T-helper 2 cell treated with Interferon-gamma antibody and Interleukin-4, amounts not matched to agents 100 ng/mL and 5 ng/mL, for 36 hours (primary cell): ENCODE data around the gene MISP. TPM values are rescaled to one million over a fixed set of nuclear protein-coding genes. Genes with fewer than 3 reads are reported as not detected.

Experiments used
- intact Hi-C: fragments of 100-400 bp; cut with micrococcal nuclease; formaldehyde crosslinking; loops from one replicate; pipeline ENCODE4 v1.15.1; 2023
- total RNA-seq: library from RNA; stranded (reverse); gene quantifications from 2 replicates; pipeline ENCODE4 v1.2.3, GENCODE V29; 2022

MISP gene
- total RNA-seq, 1 donor from 2014 or later: not detected

GRCh38 chr19:772063-772462, 21.2 kb downstream of the MISP start:
- intact Hi-C loops: loop anchor here (5.0 kb wide), 1 partner anchor 85 kb away; the partner anchor contains the start of gene CFD

- intact Hi-C loops: loop anchor here (5.0 kb wide), 1 partner anchor 84 kb away; the partner anchor contains the start of gene CFD
Measured at GRCh38 chr19:772730-773436, 22.0 kb downstream of the MISP start.

DNA sequence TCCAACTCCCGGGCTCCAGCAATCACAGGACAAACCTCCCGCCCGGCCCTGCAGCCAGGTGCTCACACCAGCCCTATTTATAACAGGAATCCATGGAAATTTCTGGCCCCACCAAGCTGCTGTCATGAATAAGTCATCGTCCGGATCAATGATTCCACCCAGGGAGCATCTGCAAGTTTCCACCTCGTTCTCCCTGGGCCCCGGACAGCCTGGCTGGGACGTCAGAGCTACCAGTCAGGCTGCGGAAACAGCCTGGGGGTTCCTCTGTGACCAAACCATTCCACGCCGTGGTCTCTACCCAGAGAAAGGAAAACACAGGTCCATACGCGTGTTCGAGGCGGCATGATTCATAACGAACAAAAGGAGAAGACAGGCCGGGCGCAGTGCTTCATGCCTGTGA, 25.6 kb downstream of the MISP start:
- intact Hi-C loops: no loop called here

DNA sequence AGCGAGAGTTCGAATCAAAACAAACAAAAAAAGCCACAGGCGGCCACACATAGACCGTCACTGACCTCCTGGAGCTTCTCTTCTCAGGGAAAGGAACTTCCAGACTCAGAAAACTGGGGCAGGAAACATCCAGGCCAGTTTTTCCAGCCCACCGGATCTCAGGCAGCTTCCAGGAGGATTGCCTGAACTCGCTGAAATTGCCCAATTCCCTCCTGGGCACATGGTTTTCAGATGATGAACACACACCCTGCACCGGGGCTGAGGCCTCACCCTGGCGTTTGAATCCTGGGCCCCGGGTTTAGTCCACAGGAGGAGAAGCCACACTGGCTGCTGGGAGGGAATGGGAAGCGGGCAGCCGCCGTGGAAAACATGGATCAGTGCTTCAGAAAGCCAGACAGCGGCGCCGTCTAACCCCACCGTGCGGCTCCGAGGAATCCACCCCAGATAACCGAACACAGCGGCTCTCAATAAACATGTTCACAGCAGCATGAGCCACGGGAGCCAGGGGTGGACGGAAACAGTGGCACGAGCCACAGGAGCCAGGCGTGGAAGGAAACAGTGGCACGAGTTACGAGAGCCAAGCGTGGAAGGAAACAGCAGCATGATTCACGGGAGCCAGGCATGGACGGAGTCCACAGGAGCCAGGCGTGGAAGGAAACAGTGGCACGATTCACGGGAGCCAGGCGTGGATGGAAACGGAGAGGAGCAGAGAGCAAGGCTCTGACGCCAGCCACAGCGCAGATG, 28.2 kb downstream of the MISP start:
- intact Hi-C loops: no loop called here

DNA sequence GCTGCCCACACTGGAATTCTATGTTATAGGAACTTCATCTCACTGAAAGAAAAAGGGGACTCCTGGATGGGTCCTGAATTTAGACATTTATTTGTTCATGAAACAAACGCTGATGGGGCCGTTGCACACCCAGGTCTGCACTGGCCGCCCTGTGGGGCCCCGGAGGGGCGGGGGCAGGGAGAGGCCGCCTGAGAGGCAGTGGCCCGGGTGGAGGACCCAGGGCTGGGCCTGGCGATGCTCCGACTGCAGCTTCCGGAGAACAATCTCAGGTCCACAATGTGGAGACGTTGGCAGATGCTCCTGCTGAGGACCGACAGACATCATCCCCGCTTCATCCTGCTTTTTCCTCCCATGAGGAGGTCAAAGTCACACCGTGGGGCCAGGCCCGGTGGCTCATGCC, 30.0 kb downstream of the MISP start:
- intact Hi-C loops: no loop called here

DNA sequence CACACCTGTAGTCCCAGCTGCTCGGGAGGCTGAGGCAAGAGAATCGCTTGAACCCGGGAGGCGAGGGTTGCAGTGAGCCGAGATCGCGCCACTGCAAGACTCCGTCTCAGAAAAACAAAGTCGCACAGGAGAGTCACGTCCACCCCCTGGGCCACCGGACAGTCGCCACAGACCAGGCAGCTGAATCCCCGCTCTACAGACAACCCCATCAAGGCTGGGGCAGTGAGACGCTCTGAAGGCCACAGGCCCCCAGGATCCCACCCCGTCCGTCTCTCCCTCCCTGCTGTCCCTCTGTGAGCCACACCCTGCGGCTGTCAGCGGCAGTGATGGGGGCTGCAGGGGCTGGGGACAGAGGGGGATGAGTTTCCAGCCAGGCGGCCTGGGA, 30.9 kb downstream of the MISP start:
- intact Hi-C loops: no loop called here

DNA sequence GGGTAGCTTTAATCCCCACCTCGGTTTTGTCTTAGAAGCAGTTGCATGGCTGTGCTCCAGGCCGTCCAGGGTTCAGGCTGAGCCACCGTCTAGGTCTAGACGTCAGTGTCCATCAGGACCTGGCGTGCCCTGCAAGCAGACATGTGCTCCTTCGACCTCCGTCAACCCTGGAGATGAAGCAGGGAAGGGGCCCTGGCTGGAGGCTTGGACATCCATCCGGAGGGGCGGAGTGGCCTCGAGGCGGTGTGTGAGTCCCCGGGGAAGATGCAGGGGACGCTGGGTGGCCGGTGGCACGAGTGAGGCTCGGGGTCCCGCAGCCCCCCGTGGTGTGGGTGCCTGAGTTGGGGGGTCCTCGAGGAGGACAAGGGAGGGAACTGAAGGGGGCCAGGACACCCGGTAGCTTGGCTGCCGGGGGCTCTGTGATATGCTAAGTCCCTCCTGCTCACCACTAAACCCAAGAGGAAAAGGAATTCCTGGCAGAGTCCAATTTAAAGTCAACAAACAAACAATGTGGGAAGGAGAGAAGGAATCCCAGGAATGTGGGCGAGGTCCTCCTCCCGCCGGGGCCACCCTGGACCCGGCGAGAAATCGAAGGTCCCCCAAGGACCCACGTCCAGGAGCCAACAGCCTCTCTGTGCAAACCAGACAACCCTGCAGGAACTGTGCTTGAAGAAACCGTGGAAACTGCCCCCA, 31.4 kb downstream of the MISP start:
- intact Hi-C loops: no loop called here

DNA sequence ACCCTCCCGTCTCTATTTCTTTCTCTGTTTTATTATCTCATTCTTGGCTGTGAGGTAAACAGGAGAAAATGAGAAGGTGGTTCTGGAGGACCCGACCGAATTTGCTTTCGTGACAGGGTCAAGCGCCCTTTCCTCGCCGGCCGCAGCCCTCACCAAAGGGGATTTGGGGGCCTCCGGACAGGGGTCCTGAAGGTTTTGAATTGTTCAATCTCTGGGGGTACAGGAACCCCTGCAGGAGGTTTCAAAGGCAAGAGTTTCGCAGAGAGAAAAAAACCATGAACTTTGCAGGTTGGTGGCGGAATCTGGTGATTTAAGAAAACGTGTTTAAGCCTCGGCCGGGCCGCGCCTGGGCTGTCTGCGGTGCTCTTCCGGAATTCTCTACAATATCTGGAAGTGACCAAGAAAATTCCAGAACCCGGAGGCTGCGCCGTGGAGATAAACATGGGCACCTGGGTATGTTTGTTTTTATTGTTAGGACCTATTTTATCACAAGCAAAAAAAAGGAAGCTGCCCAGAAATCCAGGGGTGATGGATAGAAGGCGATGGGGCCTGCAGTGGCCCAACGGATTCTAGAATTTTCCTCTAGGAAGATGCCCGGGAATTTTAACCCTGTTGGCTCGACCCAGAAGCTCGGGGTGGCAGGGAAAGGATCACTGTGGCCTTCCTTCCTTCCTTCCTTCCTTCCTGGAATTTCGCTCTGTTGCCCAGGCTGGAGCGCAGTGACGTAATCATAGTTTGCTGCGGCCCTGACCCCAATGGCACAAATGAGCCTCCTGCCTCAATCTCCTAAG, 32.2 kb downstream of the MISP start:
- intact Hi-C loops: no loop called here

GRCh38 chr19:784541-784940, 33.6 kb downstream of the MISP start:
- intact Hi-C loops: no loop called here

DNA sequence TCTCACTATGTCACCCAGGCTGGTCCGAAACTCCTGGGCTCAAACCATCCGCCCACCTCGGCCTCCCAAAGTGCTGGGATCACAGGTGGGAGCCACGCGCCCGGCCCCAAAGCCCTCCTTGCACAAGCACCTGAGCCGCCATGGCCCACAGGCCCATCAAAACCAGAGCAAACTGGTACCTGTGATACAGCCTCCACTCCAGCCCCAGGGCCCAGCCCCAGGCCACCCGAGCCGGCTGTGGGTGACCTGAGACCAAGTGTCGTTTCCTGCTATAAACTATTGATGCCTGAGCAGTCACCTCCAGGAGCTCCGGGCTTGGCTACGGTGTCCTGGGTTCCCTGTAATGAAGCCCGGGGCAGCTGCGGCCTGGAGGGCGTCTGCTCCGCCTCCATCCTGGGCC, 36.6 kb downstream of the MISP start:
- intact Hi-C loops: no loop called here

DNA sequence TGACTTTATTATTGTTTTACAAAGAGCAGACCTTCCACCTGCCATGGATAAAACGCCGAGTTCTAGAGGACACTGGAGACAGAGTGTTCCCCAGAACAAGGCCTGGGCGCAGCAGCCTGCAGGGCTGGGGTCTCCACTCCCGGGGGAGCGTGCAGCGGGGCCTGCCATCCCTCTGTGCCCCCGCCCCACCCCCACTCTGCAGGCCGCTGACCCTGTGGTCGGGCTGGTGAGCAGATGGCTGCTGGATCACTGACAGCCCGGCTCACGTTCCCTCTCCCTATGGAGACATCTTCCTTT, 37.7 kb downstream of the MISP start:
- intact Hi-C loops: no loop called here

GRCh38 chr19:788983-789700, 38.2 kb downstream of the MISP start:
- intact Hi-C loops: no loop called here

- intact Hi-C loops: no loop called here
Measured at GRCh38 chr19:789701-790060, 38.8 kb downstream of the MISP start.

DNA sequence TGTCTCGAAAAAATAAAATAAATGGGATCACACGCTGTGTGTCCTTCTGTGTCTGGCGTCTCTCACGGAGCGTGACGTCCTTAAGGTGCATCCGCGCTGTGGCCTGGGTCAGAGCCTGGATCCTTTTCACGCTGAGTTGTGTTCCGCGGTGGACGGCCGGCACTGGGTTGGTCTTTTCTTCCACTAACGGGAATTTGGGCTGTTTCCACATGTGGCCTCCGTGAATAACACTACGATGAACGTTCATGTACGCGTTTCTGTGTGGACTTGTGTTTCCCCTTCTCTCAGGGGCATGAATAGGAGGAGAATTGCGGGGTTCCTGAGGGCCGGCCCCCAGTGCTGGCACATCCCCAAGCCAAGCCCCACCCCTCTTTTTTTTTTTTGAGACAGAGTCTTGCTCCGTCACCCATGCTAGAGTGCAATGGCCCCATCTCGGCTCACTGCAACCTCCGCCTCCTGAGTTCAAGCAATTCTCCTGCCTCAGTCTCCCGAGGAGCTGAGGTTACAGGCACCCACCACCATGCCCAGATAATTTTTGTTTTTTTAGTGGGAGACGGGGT, 40.2 kb downstream of the MISP start:
- intact Hi-C loops: no loop called here

- intact Hi-C loops: no loop called here
Measured at GRCh38 chr19:791567-792305, 40.8 kb downstream of the MISP start.

- intact Hi-C loops: no loop called here
Measured at GRCh38 chr19:792306-792885, 41.5 kb downstream of the MISP start.

GRCh38 chr19:793806-794205, 42.9 kb downstream of the MISP start:
- intact Hi-C loops: no loop called here

DNA sequence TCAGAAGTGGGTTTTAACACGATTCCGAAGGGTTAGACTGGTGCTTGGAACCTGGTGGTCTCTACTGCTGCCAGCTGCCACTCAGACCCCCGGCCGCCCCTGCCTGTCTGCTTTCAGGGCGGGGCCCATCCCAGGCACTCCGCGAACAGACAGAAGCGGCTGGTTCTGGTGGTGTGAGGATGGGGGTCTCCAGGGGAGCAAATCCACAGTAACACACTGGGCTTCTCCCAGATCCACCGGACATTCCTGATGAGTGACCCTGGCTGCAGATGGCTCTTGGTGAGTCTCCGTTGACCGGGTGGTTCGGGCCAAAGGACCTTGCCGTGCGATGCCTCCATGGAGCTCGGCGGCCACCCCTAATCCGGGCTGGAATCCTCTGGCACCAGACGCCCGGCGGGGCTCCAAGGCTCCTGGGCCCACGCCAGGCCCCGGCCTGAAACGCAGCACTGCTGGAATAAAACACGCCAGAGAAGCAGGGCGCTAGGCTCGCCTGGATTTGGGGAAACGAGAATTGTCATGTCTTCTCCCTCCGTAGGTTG, 44.2 kb downstream of the MISP start:
- intact Hi-C loops: loop anchor here (5.0 kb wide), 1 partner anchor 307 kb away; the partner anchor contains the start of gene GPX4
